OCI-LY7 (cell line): Measurements from ENCODE around the gene USB1. TPM values are rescaled to one million over a fixed set of nuclear protein-coding genes. Genes with fewer than 3 reads are reported as not detected.
"Not testable (repeated sequence)": the region's sequence is repeated elsewhere in the genome, so short reads cannot be mapped to it uniquely, and the experiment has no call there.

ENCODE experiments used
- BruUV-seq: library from RNA; stranded (reverse); fragments of 400-500 nt; replicated peaks from 2 replicates; lab custom pipeline; 2021; lab: Mats Ljungman, UMichigan
- CTCF ChIA-PET: fragments of 300-600 bp; sonication (Branson Sonifier 250); formaldehyde crosslinking; loops from one replicate; lab custom pipeline; 2022; ENCODE audit warnings: antibody characterized with exemption; ENCODE audit not compliant: unreplicated experiment; lab: Charles Lee
- POLR2A ChIA-PET: fragments of 300-600 bp; sonication (Branson Sonifier 250); formaldehyde crosslinking; loops from one replicate; lab custom pipeline; 2022; ENCODE audit warnings: antibody characterized with exemption; lab: Charles Lee
- DNase-seq: peaks from one replicate; pipeline ENCODE4 v3.0.0-alpha.2; 2015; ENCODE audit warnings: low spot score
- H2AFZ ChIP-seq: fragments of 200-600 bp; sonication (generic), shearing (Covaris generic); 2 replicates; pipeline ENCODE4 v1.6.1; 2014; ENCODE audit warnings: mild to moderate bottlenecking, antibody characterized with exemption, low read length, moderate library complexity
- H3K27ac ChIP-seq: fragments of 200-600 bp; sonication (generic); 2 replicates; pipeline ENCODE4 v1.5.1; 2014; ENCODE audit warnings: mixed run types, low read depth, mild to moderate bottlenecking, moderate library complexity, low read length, inconsistent platforms; ENCODE audit not compliant: poor library complexity, severe bottlenecking
- H3K36me3 ChIP-seq: fragments of 200-600 bp; sonication (generic); 2 replicates; pipeline ENCODE4 v1.6.1; 2014; ENCODE audit warnings: mild to moderate bottlenecking, antibody characterized with exemption, low read length, moderate library complexity, mixed read lengths; ENCODE audit not compliant: insufficient read depth
- H3K4me1 ChIP-seq: fragments of 200-600 bp; sonication (generic); 2 replicates; pipeline ENCODE4 v1.5.1; 2014; ENCODE audit warnings: mild to moderate bottlenecking, low read length; ENCODE audit not compliant: insufficient read depth, poor library complexity, severe bottlenecking
- H3K4me2 ChIP-seq: fragments of 200-600 bp; sonication (generic); 2 replicates; pipeline ENCODE4 v1.6.1; 2014; ENCODE audit warnings: mild to moderate bottlenecking, low read length
- H3K4me3 ChIP-seq: fragments of 200-600 bp; sonication (generic); 2 replicates; pipeline ENCODE4 v1.5.1; 2014; ENCODE audit warnings: mild to moderate bottlenecking, low read depth, low read length; ENCODE audit not compliant: poor library complexity, severe bottlenecking
- H3K79me2 ChIP-seq: fragments of 200-600 bp; sonication (generic); 2 replicates; pipeline ENCODE4 v1.6.1; 2016; ENCODE audit warnings: low read depth, mild to moderate bottlenecking, low read length, moderate library complexity, mixed read lengths; ENCODE audit not compliant: insufficient read depth
- H3K9me2 ChIP-seq: fragments of 200-600 bp; sonication (generic); 2 replicates; pipeline ENCODE4 v1.6.1; 2016; ENCODE audit warnings: mild to moderate bottlenecking, low read length, mixed read lengths; ENCODE audit not compliant: insufficient read depth
- H3K9me3 ChIP-seq: fragments of 200-600 bp; sonication (generic); 2 replicates; pipeline ENCODE4 v1.6.1; 2014; ENCODE audit warnings: mild to moderate bottlenecking, mixed run types, low read length, mixed read lengths
- H4K20me1 ChIP-seq: fragments of 200-600 bp; sonication (generic); 2 replicates; pipeline ENCODE4 v1.6.1; 2014; ENCODE audit warnings: mild to moderate bottlenecking, antibody characterized with exemption, low read length, moderate library complexity, mixed read lengths; ENCODE audit not compliant: insufficient read depth
- CTCF ChIP-seq: fragments of 200-600 bp; sonication (generic); conservative IDR thresholded peaks from 2 replicates; pipeline ENCODE4 v1.5.1; 2014; ENCODE audit warnings: mild to moderate bottlenecking, antibody characterized with exemption, low read length, moderate library complexity, mixed read lengths
- EZH2phosphoT487 ChIP-seq: fragments of 200-600 bp; sonication (generic); IDR thresholded peaks from 2 replicates; pipeline ENCODE4 v1.6.1; 2018; ENCODE audit warnings: low read depth, borderline replicate concordance, mild to moderate bottlenecking, mixed run types, antibody characterized with exemption, low read length, moderate library complexity, mixed read lengths
- intact Hi-C: fragments of 100-400 bp; cut with micrococcal nuclease; formaldehyde crosslinking; loops from one replicate; pipeline ENCODE4 v1.10.0; 2022; ENCODE audit not compliant: unreplicated experiment
- total RNA-seq, 2 experiments: library from RNA; depleted of rRNA in 1 of 2; stranded (reverse); fragments of >200 nt in 1 of 2; shearing (Covaris generic) in 1 of 2; gene quantifications; 2 replicates each; pipeline ENCODE4 v1.2.3, GENCODE V29; 2014 to 2022

USB1 gene
- total RNA-seq, 2 experiments from 2014 or later: 12.5 to 48.3 TPM

- POLR2A ChIA-PET: no interaction called here
- CTCF ChIA-PET: no interaction called here
Measured at GRCh38 chr16:58002416-58002800, 1.2 kb downstream of the USB1 start.

GRCh38 chr16:58002936-58003335 is 1.7 kb downstream of the USB1 start:
- CTCF ChIA-PET: no interaction called here
- intact Hi-C loops: loop anchor here (5.0 to 10.0 kb wide), 2 partner anchors 246 to 428 kb away; no protein-coding TSS in a partner anchor
- Histone ChIP-seq H3K4me2 (no peak overlapping the region), H3K4me3 (no peak overlapping the region), H4K20me1 (no peaks in the 10 kb centered on the region), H3K9me3 (no peaks in the 10 kb centered on the region), H3K9me2 (no peaks in the 10 kb centered on the region), H3K4me1 (peaks cover 22% of the 10 kb centered on the region), H3K27ac (no peak overlapping the region), H2AFZ (no peak overlapping the region), H3K79me2 (peaks cover 4% of the 10 kb centered on the region; the same call in 1 of the 2 replicates), H3K36me3 (peaks cover 41% of the 10 kb centered on the region)
- TF ChIP-seq EZH2phosphoT487 (no peak), CTCF (no peak)
- no peak for DNase-seq
- POLR2A ChIA-PET: no interaction called here
- no TSS peak for BruUV-seq

More at GRCh38 chr16:58002416-58002800, 1.2 kb downstream of the USB1 start:
- intact Hi-C loops: loop anchor here (5.0 to 10.0 kb wide), 2 partner anchors 245 to 428 kb away; no protein-coding TSS in a partner anchor
- Histone ChIP-seq H3K4me3 (peak overlapping the region; percentile 75), H3K9me3 (no peaks in the 10 kb centered on the region), H3K4me2 (peak overlapping the region; percentile 100), H2AFZ (no peak overlapping the region), H3K27ac (no peak overlapping the region), H3K9me2 (no peaks in the 10 kb centered on the region), H3K36me3 (peaks cover 41% of the 10 kb centered on the region), H3K79me2 (peaks cover 4% of the 10 kb centered on the region; the same call in 1 of the 2 replicates), H4K20me1 (no peaks in the 10 kb centered on the region), H3K4me1 (peaks cover 22% of the 10 kb centered on the region)
- no peak for DNase-seq
- no TSS peak for BruUV-seq
- TF ChIP-seq CTCF (no peak), EZH2phosphoT487 (no peak)

- H3K79me2 ChIP-seq, H3K27ac ChIP-seq, H4K20me1 ChIP-seq, H3K9me3 ChIP-seq, BruUV-seq, CTCF ChIA-PET, H2AFZ ChIP-seq, H3K4me3 ChIP-seq, H3K9me2 ChIP-seq, DNase-seq, POLR2A ChIA-PET, H3K4me2 ChIP-seq: not testable (repeated sequence)
- intact Hi-C loops: loop anchor here (5.0 to 10.0 kb wide), 2 partner anchors 247 to 430 kb away; no protein-coding TSS in a partner anchor
- H3K36me3 ChIP-seq: peaks cover 46% of the 10 kb centered on the region
- H3K4me1 ChIP-seq: peaks cover 12% of the 10 kb centered on the region
Measured at GRCh38 chr16:58004736-58005135, 3.5 kb downstream of the USB1 start.
